ENCODE results near the gene SLC35G6. TPM values are rescaled to one million over a fixed set of nuclear protein-coding genes. Genes with fewer than 3 reads are reported as not detected.

Gene SLC35G6
- total and polyA plus RNA-seq, 2 experiments from 2014 or later: 0.16 TPM; not detected in 1

DNA sequence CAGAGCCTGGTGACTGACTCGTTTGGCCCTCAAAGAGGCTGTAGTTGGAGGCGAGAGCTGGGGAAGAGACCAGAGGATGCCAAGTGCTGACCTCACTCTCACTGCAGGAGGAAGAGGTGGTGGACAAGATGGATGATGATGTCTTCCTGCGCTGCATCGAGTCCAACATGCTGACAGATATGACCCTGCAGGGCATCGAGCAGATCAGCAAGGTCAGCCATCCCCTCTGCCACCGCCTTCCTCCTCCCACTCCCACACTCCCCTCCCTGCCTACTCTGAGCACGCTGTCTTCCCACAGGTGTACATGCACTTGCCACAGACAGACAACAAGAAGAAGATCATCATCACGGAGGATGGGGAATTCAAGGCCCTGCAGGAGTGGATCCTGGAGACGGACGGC lies 29.9 kb downstream of the SLC35G6 start:
- Mint-ChIP-seq H3K27me3 (ENCODE audit: insufficient read depth, low read depth, poor library complexity) (peaks cover 13% of the 10 kb centered on the region), H3K4me1 (0 out of 3 replicates have a peak, but pooled peaks cover 2% of the 10 kb centered on the region), H3K9me3 (no peaks in the 10 kb centered on the region; the same call in 2 of the 3 replicates), H3K36me3 (ENCODE audit: low read depth) (peaks cover 79% of the 10 kb centered on the region), H3K4me3 (no peak overlapping the region; the same call in 2 of the 3 replicates), H3K27ac (no peak overlapping the region)
- TF ChIP-seq CREB1 (CRISPR knock-in tag; IDR thresholded peaks at IDR 0.05; ENCODE audit: low read depth) (no peak), JUNB (IDR thresholded peaks at IDR 0.05; ENCODE audit: unreplicated experiment) (no peak), EZH2phosphoT487 (IDR thresholded peaks at IDR 0.05; ENCODE audit: unreplicated experiment) (no peak), NANOG (IDR thresholded peaks at IDR 0.05; ENCODE audit: borderline replicate concordance) (no peak), STAT1 (IDR thresholded peaks at IDR 0.05; ENCODE audit: unreplicated experiment) (no peak), EZH2 (IDR thresholded peaks at IDR 0.05; ENCODE audit: low read depth, unreplicated experiment) (no peak), ZNF331 (CRISPR knock-in tag; IDR thresholded peaks at IDR 0.05; ENCODE audit: low read depth) (no peak), POLR2AphosphoS5 (IDR thresholded peaks at IDR 0.05; ENCODE audit: low read depth) (no peak)
- TF ChIP-seq, protein P1, sequence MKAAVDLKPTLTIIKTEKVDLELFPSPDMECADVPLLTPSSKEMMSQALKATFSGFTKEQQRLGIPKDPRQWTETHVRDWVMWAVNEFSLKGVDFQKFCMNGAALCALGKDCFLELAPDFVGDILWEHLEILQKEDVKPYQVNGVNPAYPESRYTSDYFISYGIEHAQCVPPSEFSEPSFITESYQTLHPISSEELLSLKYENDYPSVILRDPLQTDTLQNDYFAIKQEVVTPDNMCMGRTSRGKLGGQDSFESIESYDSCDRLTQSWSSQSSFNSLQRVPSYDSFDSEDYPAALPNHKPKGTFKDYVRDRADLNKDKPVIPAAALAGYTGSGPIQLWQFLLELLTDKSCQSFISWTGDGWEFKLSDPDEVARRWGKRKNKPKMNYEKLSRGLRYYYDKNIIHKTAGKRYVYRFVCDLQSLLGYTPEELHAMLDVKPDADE (IDR thresholded peaks at IDR 0.05): no peak
- Histone ChIP-seq H3K4me2 (no peak overlapping the region), H3K36me3 (ENCODE audit: insufficient read depth) (peaks cover 18% of the 10 kb centered on the region), H3K79me2 (replicated peaks; ENCODE audit: insufficient read depth) (no peaks in the 10 kb centered on the region; the same call in 1 of the 2 replicates), H2AFZ (no peak overlapping the region), H3K4me3 (no peak overlapping the region), H3K9me2 (ENCODE audit: insufficient read depth) (no peaks in the 10 kb centered on the region), H3K27me3 (ENCODE audit: insufficient read depth) (no peaks in the 10 kb centered on the region), H3K4me1 (ENCODE audit: insufficient read depth) (no peaks in the 10 kb centered on the region), H3F3A (replicated peaks; ENCODE audit: low read depth) (0 out of 2 replicates have a peak, but pooled peaks cover 2% of the 10 kb centered on the region), H3K27ac (ENCODE audit: low read depth) (no peak overlapping the region), H4K20me1 (replicated peaks; ENCODE audit: insufficient read depth) (0 out of 2 replicates have a peak, but pooled peaks cover 2% of the 10 kb centered on the region)
- ATAC-seq (no peak), DNase-seq (ENCODE audit: low spot score) (no peak)

DNA sequence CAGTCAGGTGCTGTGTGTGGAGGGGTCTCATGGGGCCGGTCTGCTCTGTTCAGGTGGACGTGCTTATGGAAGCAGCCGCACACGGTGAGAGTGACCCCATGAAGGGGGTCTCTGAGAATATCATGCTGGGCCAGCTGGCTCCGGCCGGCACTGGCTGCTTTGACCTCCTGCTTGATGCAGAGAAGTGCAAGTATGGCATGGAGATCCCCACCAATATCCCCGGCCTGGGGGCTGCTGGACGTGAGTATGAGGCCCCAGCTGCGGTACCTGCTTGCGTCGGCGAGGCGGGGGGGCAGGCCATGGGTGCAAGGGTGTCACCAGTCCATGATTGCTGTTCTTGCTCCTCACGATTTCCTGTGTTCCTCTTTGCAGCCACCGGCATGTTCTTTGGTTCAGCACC lies 30.9 kb downstream of the SLC35G6 start:
- Histone ChIP-seq H3K27ac (ENCODE audit: low read depth) (no peak overlapping the region), H2AFZ (no peak overlapping the region), H3K4me3 (no peak overlapping the region), H3F3A (replicated peaks; ENCODE audit: low read depth) (0 out of 2 replicates have a peak, but pooled peaks cover 2% of the 10 kb centered on the region), H3K36me3 (ENCODE audit: insufficient read depth) (peaks cover 12% of the 10 kb centered on the region; the same call in 1 of the 2 replicates), H4K20me1 (replicated peaks; ENCODE audit: insufficient read depth) (0 out of 2 replicates have a peak, but pooled peaks cover 2% of the 10 kb centered on the region), H3K79me2 (replicated peaks; ENCODE audit: insufficient read depth) (no peaks in the 10 kb centered on the region), H3K4me2 (no peak overlapping the region), H3K27me3 (ENCODE audit: insufficient read depth) (no peaks in the 10 kb centered on the region), H3K4me1 (ENCODE audit: insufficient read depth) (no peaks in the 10 kb centered on the region), H3K9me2 (ENCODE audit: insufficient read depth) (no peaks in the 10 kb centered on the region)
- 0 out of 3 replicates have a peak, but pooled peaks cover 2% of the 10 kb centered on the region for H3K4me1 Mint-ChIP-seq
- no peak overlapping the region for H3K4me3 Mint-ChIP-seq
- H3K27me3 Mint-ChIP-seq (ENCODE audit: insufficient read depth, low read depth, poor library complexity): peaks cover 13% of the 10 kb centered on the region
- H3K36me3 Mint-ChIP-seq (ENCODE audit: low read depth): peaks cover 69% of the 10 kb centered on the region
- H3K9me3 Mint-ChIP-seq: no peaks in the 10 kb centered on the region; the same call in 2 of the 3 replicates
- ATAC-seq (no peak), DNase-seq (ENCODE audit: low spot score) (no peak)
- H3K27ac Mint-ChIP-seq: no peak overlapping the region
- TF ChIP-seq CREB1 (CRISPR knock-in tag; IDR thresholded peaks at IDR 0.05; ENCODE audit: low read depth): no peak
- no peak for TF ChIP-seq JUNB (IDR thresholded peaks at IDR 0.05; ENCODE audit: unreplicated experiment)
- TF ChIP-seq, protein P2, sequence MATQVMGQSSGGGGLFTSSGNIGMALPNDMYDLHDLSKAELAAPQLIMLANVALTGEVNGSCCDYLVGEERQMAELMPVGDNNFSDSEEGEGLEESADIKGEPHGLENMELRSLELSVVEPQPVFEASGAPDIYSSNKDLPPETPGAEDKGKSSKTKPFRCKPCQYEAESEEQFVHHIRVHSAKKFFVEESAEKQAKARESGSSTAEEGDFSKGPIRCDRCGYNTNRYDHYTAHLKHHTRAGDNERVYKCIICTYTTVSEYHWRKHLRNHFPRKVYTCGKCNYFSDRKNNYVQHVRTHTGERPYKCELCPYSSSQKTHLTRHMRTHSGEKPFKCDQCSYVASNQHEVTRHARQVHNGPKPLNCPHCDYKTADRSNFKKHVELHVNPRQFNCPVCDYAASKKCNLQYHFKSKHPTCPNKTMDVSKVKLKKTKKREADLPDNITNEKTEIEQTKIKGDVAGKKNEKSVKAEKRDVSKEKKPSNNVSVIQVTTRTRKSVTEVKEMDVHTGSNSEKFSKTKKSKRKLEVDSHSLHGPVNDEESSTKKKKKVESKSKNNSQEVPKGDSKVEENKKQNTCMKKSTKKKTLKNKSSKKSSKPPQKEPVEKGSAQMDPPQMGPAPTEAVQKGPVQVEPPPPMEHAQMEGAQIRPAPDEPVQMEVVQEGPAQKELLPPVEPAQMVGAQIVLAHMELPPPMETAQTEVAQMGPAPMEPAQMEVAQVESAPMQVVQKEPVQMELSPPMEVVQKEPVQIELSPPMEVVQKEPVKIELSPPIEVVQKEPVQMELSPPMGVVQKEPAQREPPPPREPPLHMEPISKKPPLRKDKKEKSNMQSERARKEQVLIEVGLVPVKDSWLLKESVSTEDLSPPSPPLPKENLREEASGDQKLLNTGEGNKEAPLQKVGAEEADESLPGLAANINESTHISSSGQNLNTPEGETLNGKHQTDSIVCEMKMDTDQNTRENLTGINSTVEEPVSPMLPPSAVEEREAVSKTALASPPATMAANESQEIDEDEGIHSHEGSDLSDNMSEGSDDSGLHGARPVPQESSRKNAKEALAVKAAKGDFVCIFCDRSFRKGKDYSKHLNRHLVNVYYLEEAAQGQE (IDR thresholded peaks at IDR 0.05; ENCODE audit: unreplicated experiment): no peak
- TF ChIP-seq, protein P1 (IDR thresholded peaks at IDR 0.05): no peak
- TF ChIP-seq POLR2AphosphoS5 (IDR thresholded peaks at IDR 0.05; ENCODE audit: low read depth): no peak
- no peak for TF ChIP-seq STAT1 (IDR thresholded peaks at IDR 0.05; ENCODE audit: unreplicated experiment)
- TF ChIP-seq EZH2phosphoT487 (IDR thresholded peaks at IDR 0.05; ENCODE audit: unreplicated experiment): no peak
- TF ChIP-seq ZNF331 (CRISPR knock-in tag; IDR thresholded peaks at IDR 0.05; ENCODE audit: low read depth): no peak
- TF ChIP-seq ZNF114 (CRISPR knock-in tag; IDR thresholded peaks at IDR 0.05): no peak
- TF ChIP-seq, protein P3, sequence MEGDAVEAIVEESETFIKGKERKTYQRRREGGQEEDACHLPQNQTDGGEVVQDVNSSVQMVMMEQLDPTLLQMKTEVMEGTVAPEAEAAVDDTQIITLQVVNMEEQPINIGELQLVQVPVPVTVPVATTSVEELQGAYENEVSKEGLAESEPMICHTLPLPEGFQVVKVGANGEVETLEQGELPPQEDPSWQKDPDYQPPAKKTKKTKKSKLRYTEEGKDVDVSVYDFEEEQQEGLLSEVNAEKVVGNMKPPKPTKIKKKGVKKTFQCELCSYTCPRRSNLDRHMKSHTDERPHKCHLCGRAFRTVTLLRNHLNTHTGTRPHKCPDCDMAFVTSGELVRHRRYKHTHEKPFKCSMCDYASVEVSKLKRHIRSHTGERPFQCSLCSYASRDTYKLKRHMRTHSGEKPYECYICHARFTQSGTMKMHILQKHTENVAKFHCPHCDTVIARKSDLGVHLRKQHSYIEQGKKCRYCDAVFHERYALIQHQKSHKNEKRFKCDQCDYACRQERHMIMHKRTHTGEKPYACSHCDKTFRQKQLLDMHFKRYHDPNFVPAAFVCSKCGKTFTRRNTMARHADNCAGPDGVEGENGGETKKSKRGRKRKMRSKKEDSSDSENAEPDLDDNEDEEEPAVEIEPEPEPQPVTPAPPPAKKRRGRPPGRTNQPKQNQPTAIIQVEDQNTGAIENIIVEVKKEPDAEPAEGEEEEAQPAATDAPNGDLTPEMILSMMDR (conservative IDR thresholded peaks at IDR 0.05; ENCODE audit: low read depth in 2 of 2): no peak

All from GM23338 (cell line).